Sciatic nerve (tissue), 1 donor: ENCODE results near the gene INPP5D. TPM values are rescaled to one million over a fixed set of nuclear protein-coding genes. Genes with fewer than 3 reads are reported as not detected.

Experiments
- total RNA-seq: library from RNA; stranded (reverse); fragmentation: NEBNext Ultra II Directional; extraction: Animal tissue kit (Norgen Biotek cat#: 25700); gene quantifications from one replicate; pipeline ENCODE4 v1.2.1, GENCODE V29; 2021
- donor health status: DM: no; HTN: no; CAD: no.

INPP5D gene
- total RNA-seq, 1 donor from 2014 or later: 56.3 TPM

Other genes with a start within 250 kb of the INPP5D start
- 12.0 TPM for gene SNORC, start 190.1 kb upstream of the INPP5D start, total RNA-seq
- 17.5 TPM for gene NGEF, start 47.1 kb upstream of the INPP5D start, total RNA-seq
- gene NEU2, start 27.7 kb upstream of the INPP5D start, total RNA-seq: not detected
- 26.4 TPM for gene ATG16L1, start 191.3 kb downstream of the INPP5D start, total RNA-seq
- not detected for gene SAG, start 247.5 kb downstream of the INPP5D start, total RNA-seq